Measurements from ENCODE around the gene PDCD4. TPM values are rescaled to one million over a fixed set of nuclear protein-coding genes. Genes with fewer than 3 reads are reported as not detected.

PDCD4 gene
- total and polyA plus RNA-seq, 10 of the 15 experiments (the other 5 are each of a cell fraction or from before 2014, with no cell fraction given) = 101 to 372 (median 171) TPM

GRCh38 chr10:110843031-110843430 is 28.7 kb upstream of the PDCD4 start (continued):
- TF ChIP-seq SUPT20H (IDR thresholded peaks at IDR 0.05; ENCODE audit: borderline replicate concordance, control insufficient read depth, low read depth, low read length) = no peak
- TF ChIP-seq CEBPB (IDR thresholded peaks at IDR 0.05; ENCODE audit: borderline replicate concordance in 1 of 2, low read depth in 2 of 2, low read length in 2 of 2) = peak in 1 of 2 experiments; percentile 49; a peak in 1 of 4 replicates
- peak; percentile 97 for TF ChIP-seq EED (IDR thresholded peaks at IDR 0.05; ENCODE audit: low read depth)
- no peak for TF ChIP-seq STAT3 (IDR thresholded peaks at IDR 0.05; ENCODE audit: low read depth, low read length)
- TF ChIP-seq MLLT1 (IDR thresholded peaks at IDR 0.05) = peak; percentile 46; the same call in 1 of the 2 replicates
- no peak for TF ChIP-seq ZBED1 (IDR thresholded peaks at IDR 0.05; ENCODE audit: borderline replicate concordance)

- H3K4me1 ChIP-seq (ENCODE audit: control insufficient read depth, insufficient read depth, low read length) = peaks cover 54% of the 10 kb centered on the region
These were observed 27.7 kb upstream of the PDCD4 start for GRCh38 chr10:110843796-110844616.

More at GRCh38 chr10:110843796-110844616, 27.7 kb upstream of the PDCD4 start:
- ChIA-PET SMC1A (ENCODE audit: uncharacterized antibody, unreplicated experiment) (interaction anchor here (0.9 to 12.5 kb wide), 19 partner anchors 8 to 98 kb away, joined by 3 to 188 read pairs (median 19); partner anchors contain the start of genes BBIP1 and PDCD4), POLR2A (interaction anchor here (0.7 to 7.4 kb wide), 17 partner anchors 8 to 271 kb away, joined by 3 to 145 read pairs (median 5); partner anchors contain the start of gene PDCD4), CTCF (interaction anchor here (0.6 to 6.8 kb wide), 14 partner anchors 8 to 229 kb away, joined by 3 to 70 read pairs (median 5); no protein-coding TSS in a partner anchor), RAD21 (ENCODE audit: unreplicated experiment) (interaction anchor here (1.0 to 7.3 kb wide), 18 partner anchors 8 to 341 kb away, joined by 3 to 153 read pairs (median 16); partner anchors contain the start of genes BBIP1 and PDCD4)
- peak overlapping the region; percentile 80 for H3K9ac ChIP-seq (ENCODE audit: control insufficient read depth, insufficient read depth, low read length)
- WGBS (ENCODE audit: insufficient coverage, insufficient replicate concordance, low lambda C conversion rate, missing lambda C conversion rate) = 82% methylated on average over 8 of the region's 8 CpGs
- H3K4me3 ChIP-seq = peak overlapping the region; percentile 9; the same call in 1 of the 2 replicates
- H2AFZ ChIP-seq (ENCODE audit: control insufficient read depth, low read depth, low read length) = no peak overlapping the region
- peak overlapping the region; percentile 80; the same call in 1 of the 2 replicates for H3K4me2 ChIP-seq (ENCODE audit: control insufficient read depth, insufficient read depth)
- no TSS peak for BruUV-seq (replicated peaks)
- H3K9me3 ChIP-seq (replicated peaks; ENCODE audit: control insufficient read depth, insufficient read depth, low read length) = no peaks in the 10 kb centered on the region
- H3K36me3 ChIP-seq (ENCODE audit: control insufficient read depth in 2 of 2, insufficient read depth in 2 of 2, low read length in 1 of 2) = no peaks in the 10 kb centered on the region
- peaks cover 10% of the 10 kb centered on the region for H3K79me2 ChIP-seq (ENCODE audit: control insufficient read depth, insufficient read depth, low read length)
- H4K20me1 ChIP-seq (ENCODE audit: control insufficient read depth, insufficient read depth) = no peaks in the 10 kb centered on the region
- in situ Hi-C loops (cut with MboI) (no loop called here), intact Hi-C loops (cut with micrococcal nuclease; ENCODE audit: unreplicated experiment) (loop anchor here (1.0 to 2.0 kb wide), 4 partner anchors 20 to 69 kb away; partner anchors contain the start of gene PDCD4)
- ATAC-seq = no peak
- no peak for FAIRE-seq
- H3K27me3 ChIP-seq (replicated peaks in 1 of 2; ENCODE audit: control insufficient read depth in 2 of 2, insufficient read depth in 2 of 2, low read length in 1 of 2) = no peaks in the 10 kb centered on the region
- no peak for DNase-seq (ENCODE audit: low read depth, low spot score)
- H3K27ac ChIP-seq (ENCODE audit: control insufficient read depth, insufficient read depth) = peak overlapping the region; percentile 97
- TF ChIP-seq SREBF1 (IDR thresholded peaks at IDR 0.05; ENCODE audit: low read length) (no peak), MLLT1 (IDR thresholded peaks at IDR 0.05) (peak; percentile 27; the same call in 1 of the 2 replicates), SP1 (IDR thresholded peaks at IDR 0.05; ENCODE audit: low read depth, low read length) (no peak), MTA2 (IDR thresholded peaks at IDR 0.05; ENCODE audit: low read depth) (no peak), IKZF1 (conservative IDR thresholded peaks at IDR 0.05) (0 out of 2 replicates have a peak, but pooled peaks have one; percentile 9)
- TF ChIP-seq, protein P1, sequence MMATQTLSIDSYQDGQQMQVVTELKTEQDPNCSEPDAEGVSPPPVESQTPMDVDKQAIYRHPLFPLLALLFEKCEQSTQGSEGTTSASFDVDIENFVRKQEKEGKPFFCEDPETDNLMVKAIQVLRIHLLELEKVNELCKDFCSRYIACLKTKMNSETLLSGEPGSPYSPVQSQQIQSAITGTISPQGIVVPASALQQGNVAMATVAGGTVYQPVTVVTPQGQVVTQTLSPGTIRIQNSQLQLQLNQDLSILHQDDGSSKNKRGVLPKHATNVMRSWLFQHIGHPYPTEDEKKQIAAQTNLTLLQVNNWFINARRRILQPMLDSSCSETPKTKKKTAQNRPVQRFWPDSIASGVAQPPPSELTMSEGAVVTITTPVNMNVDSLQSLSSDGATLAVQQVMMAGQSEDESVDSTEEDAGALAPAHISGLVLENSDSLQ (IDR thresholded peaks at IDR 0.05) = peak; percentile 80
- TF ChIP-seq, protein P2, sequence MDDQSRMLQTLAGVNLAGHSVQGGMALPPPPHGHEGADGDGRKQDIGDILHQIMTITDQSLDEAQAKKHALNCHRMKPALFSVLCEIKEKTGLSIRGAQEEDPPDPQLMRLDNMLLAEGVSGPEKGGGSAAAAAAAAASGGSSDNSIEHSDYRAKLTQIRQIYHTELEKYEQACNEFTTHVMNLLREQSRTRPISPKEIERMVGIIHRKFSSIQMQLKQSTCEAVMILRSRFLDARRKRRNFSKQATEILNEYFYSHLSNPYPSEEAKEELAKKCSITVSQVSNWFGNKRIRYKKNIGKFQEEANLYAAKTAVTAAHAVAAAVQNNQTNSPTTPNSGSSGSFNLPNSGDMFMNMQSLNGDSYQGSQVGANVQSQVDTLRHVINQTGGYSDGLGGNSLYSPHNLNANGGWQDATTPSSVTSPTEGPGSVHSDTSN (IDR thresholded peaks at IDR 0.05; ENCODE audit: insufficient replicate concordance, low read depth, low read length) = peak; percentile 60

All from GM12878 (cell line).